GM21576 (cell line): ENCODE measurements around the gene CGB1.

Experiments used
- ATAC-seq: cut with Tn5 transposase; IDR thresholded peaks from one replicate; pipeline ENCODE4 v1.9.1; 2021; ENCODE audit warnings: mild to moderate bottlenecking, moderate library complexity; ENCODE audit not compliant: unreplicated experiment

The CGB1 gene

DNA sequence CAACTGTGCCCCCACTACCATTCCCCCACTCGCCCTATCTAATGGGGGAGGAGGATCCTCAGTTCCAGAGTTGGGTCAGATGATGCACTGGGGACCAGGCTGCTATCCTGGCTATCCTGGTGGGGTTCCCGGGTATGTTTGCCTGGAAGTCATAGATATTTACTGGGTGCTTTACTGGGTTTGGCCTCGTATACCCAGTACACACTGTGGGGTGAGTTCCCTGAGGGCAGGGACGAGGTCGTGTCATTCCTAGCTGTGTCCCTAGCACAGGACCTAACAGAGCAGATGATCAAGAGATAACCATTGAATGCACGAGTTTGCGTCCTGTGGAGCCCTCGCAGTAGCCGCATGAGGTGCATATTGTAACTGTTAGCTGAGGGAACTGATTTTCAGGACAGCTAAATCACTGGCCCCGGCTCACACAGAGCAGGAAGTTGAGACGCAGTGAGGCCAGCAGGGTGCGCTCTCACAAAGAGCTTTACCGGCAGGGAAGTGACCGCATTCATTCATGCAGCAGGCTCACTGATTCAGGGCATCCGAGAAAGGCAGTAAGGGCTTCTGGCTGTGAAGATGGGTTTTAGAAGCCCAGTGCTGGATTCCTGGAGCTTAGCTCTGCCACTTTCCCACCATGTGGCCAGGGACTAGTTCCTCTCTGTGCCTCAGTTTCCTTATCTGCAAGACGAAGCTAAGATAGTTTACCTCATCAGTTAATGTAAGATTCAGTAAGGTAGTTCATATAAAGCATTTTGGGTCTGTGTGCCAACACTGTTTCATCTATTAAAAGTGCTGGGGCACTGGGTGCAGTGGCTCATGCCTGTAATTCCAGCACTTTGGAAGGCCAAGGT is 37.0 kb downstream of the CGB1 start:
- no peak for ATAC-seq

DNA sequence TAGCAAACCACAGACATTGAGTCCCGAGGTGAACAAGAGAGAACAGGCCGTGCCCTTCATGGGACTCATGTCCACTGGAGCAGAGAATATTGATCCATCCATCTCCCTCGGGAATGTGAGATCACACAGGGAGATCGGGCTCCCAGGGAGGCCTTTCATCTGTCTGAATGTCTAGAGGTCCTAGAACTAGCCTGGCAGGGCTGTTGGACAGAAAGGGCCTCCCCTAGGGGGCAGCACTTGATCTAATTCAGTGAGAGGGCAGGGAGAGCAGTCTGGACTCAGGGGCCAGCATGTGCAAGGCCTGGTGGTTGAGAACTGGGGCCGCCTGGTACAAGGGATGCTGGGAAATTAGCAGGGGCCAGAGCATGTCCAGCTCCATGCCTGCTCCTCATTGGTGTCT is 38.7 kb downstream of the CGB1 start:
- ATAC-seq, result no peak

GRCh38 chr19:48994035-48994386 is 42.7 kb downstream of the CGB1 start:
- no peak for ATAC-seq

- peak; percentile 87 for ATAC-seq
Measured at GRCh38 chr19:48993175-48994034, 43.3 kb downstream of the CGB1 start, which contains the start of the genes GYS1 and RUVBL2. TSS of gene GYS1 (minus strand) at chr19:48993309. CDS start at chr19:48993112, 197 bp downstream. TSS of gene RUVBL2 (plus strand) at chr19:48993887. CDS start at chr19:48993912, 25 bp downstream.

- peak; percentile 6 for ATAC-seq
Measured at GRCh38 chr19:48992581-48993174, 44.0 kb downstream of the CGB1 start.

DNA sequence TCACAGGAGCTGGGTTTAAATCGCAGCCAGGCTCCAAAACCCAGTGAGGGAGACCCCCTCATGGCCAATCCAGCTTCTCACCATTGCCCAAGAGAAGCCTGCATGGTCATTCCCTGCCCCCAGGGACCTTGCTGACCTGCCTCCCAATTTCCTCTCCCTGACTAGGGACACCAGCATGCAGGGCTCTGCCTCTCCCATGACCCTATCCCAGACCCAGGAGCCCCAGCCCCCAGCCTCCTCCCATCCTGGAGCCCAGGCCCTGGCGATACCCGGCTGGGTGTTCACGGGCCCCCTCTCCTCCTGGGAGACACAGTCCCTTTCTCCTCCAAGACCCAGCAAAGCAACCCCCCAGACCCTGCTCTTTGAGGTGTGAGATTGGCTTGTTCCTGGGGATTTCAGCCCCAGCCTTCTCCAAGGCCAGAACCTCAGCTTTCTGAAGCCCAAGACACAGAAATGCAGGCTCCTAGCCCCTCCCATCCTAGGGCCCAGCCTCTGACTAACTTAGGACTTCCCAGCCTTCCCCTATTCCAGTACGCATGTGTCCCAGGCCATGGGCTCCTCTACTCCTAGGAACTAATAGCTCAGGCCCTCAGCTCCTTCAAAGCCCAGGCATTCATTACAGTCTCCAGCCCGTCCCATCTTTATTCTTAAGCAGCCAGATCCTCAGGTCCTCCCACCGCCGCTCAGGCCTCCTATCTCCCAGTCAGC is 44.7 kb downstream of the CGB1 start:
- no peak for ATAC-seq

- ATAC-seq, result no peak
Measured at GRCh38 chr19:48991011-48991609, 45.6 kb downstream of the CGB1 start.

DNA sequence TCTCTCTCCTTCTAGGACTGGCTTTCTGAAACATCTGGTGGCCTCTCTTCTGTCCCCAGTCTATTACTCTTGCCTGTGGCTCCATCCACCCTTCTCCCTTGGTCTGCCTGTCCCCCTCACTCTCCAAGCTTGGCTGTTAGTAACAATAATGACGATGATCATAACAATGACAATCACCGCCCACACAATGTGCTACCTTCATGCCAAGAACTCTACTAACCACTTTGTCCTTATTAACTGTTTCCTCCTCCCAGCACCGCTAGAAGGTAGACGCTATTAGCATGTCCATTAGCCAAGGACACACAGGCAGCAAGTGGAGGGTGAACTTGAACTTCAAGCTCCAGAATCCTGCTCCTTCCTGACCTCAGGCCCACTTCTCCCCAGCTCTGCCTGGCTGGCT is 46.3 kb downstream of the CGB1 start:
- ATAC-seq, result no peak

DNA sequence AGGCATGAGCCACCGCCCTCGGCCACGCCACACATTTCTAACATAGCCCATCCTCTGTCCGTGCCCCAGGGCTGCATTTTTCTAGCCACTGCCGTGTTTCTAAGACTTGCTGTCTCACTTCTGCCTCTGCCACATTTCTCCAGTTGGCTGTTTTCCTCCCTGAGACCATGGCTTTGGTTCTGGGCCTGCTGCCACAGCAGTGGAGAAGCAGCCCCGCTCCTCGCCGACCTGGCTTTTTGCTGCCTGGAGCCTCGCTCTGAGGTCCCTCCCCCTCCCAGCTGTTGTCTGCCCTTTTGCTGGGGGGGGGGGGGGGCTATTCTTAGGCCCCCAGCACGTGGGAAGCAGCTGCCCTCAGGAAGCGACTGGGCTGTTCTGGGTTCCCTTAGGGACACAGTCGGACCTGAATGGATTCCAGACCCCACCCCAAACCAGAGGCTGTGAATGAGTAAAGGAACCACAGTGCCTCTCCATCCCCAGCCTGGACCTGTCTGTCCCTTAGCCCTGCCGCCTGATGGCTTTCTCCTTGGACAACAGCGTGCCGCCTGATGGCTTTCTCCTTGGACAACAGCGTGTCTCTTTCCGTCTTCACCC is 46.9 kb downstream of the CGB1 start:
- no peak for ATAC-seq

- no peak for ATAC-seq
Measured at GRCh38 chr19:48988860-48989259, 47.8 kb downstream of the CGB1 start.

- no peak for ATAC-seq
Measured at GRCh38 chr19:48988286-48988685, 48.4 kb downstream of the CGB1 start.

DNA sequence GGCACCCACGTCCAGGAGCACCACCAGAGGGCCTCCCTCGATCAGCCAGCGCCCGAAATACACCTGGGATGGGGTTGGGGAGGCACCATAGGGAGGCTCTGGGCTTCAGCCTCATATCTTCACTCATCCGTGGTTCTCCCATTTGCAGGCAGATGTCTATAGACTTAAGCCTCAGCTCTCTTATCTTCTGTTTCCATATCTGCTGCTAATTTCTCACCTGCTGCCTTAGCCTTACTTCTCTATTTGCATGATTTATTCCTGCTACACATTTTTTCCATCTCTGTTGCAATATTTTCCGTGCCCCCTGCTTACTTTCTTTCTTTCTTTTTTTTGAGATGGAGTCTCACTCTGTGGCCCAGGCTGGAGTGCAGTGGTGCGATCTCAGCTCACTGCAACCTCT is 49.4 kb downstream of the CGB1 start:
- no peak for ATAC-seq

GRCh38 chr19:48986211-48986610 is 50.5 kb downstream of the CGB1 start:
- ATAC-seq, result no peak

DNA sequence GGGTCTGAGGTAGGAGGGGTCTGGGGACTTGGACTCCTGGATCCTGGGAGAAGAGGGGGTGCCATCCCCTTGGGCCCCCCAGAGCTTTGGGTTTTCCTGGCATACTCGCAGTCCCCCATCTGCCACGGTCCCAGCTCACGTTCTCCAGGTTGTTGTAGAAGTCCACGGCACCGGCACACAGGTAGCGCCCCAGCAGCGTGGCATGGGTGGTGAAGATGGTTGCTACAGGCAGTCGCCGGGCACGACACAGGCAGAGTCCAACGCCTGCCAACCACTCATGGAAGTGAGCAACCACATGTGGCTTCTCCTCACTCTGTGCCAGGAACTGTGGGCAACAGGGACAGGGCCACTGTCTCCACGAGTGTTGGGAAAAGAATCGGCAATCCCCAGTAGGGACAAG is 51.0 kb downstream of the CGB1 start:
- no peak for ATAC-seq
